Fibroblast of lung (primary cell): ENCODE data around the gene ZBTB40. TPM values are rescaled to one million over a fixed set of nuclear protein-coding genes. Genes with fewer than 3 reads are reported as not detected.

Source experiments
- DNase-seq, 2 donors: peaks; one replicate each; pipeline versions ENCODE4 v3.0.0 to v3.0.0-alpha.2; 2010; ENCODE audit warnings: low read depth in 2 of 2
- H2AFZ ChIP-seq: 2 replicates; pipeline ENCODE4 v1.5.1; 2012; ENCODE audit warnings: low read length, control low read depth, inconsistent platforms
- H3K27ac ChIP-seq: 2 replicates; pipeline ENCODE4 v1.5.1; 2011; ENCODE audit warnings: low read length, control low read depth; ENCODE audit not compliant: insufficient read depth
- H3K27me3 ChIP-seq: 2 replicates; pipeline ENCODE4 v1.5.1; 2011; ENCODE audit warnings: mild to moderate bottlenecking, low read length; ENCODE audit not compliant: control insufficient read depth, insufficient read depth
- H3K36me3 ChIP-seq: 2 replicates; pipeline ENCODE4 v1.5.1; 2011; ENCODE audit warnings: low read length; ENCODE audit not compliant: control insufficient read depth, insufficient read depth
- H3K4me1 ChIP-seq: 2 replicates; pipeline ENCODE4 v1.5.1; 2011; ENCODE audit warnings: low read length; ENCODE audit not compliant: control insufficient read depth, insufficient read depth; ENCODE audit errors: extremely low read depth
- H3K4me2 ChIP-seq: 2 replicates; pipeline ENCODE4 v1.5.1; 2011; ENCODE audit warnings: low read length, control low read depth; ENCODE audit not compliant: insufficient read depth; ENCODE audit errors: extremely low read depth
- H3K4me3 ChIP-seq, 4 experiments: fragments of 200-600 bp in 1 of 4; sonication (generic) in 1 of 4; replicated peaks in 1 of 4; 2 replicates each; pipeline ENCODE4 v1.5.1; 2011 to 2016; ENCODE audit warnings: low read length in 4 of 4, low read depth in 3 of 4, mild to moderate bottlenecking in 3 of 4, control low read depth in 2 of 4, inconsistent platforms in 1 of 4, mixed read lengths in 1 of 4; ENCODE audit not compliant: insufficient read depth in 1 of 4; ENCODE audit errors: control extremely low read depth in 1 of 4
- H3K79me2 ChIP-seq: 2 replicates; pipeline ENCODE4 v1.5.1; 2012; ENCODE audit warnings: mild to moderate bottlenecking, low read length, inconsistent platforms; ENCODE audit not compliant: control insufficient read depth, insufficient read depth
- H3K9ac ChIP-seq: 2 replicates; pipeline ENCODE4 v1.5.1; 2011; ENCODE audit warnings: mild to moderate bottlenecking, low read length, control low read depth; ENCODE audit not compliant: insufficient read depth
- H3K9me3 ChIP-seq: 2 replicates; pipeline ENCODE4 v1.5.1; 2012; ENCODE audit warnings: low read depth, low read length; ENCODE audit not compliant: control insufficient read depth, insufficient read depth
- H4K20me1 ChIP-seq: 2 replicates; pipeline ENCODE4 v1.5.1; 2011; ENCODE audit warnings: low read length; ENCODE audit not compliant: control insufficient read depth, insufficient read depth; ENCODE audit errors: extremely low read depth
- EZH2 ChIP-seq: IDR thresholded peaks from 2 replicates; pipeline ENCODE4 v1.5.1; 2012; ENCODE audit warnings: low read length, control low read depth, mild to moderate bottlenecking; ENCODE audit errors: missing control alignments
- polyA plus RNA-seq, 2 donors: library from polyadenylated mRNA; depleted of rRNA in 1 of 2; stranded (reverse) in 1 of 2; unstranded in 1 of 2; fragments of >200 nt; gene quantifications; 2 replicates each; pipeline ENCODE4 v1.2.1, GENCODE V29; 2011 to 2012; ENCODE audit warnings: missing spikeins in 1 of 2
- total RNA-seq: library from RNA; depleted of rRNA; stranded (reverse); fragments of >200 nt; gene quantifications from 2 replicates; pipeline ENCODE4 v1.2.1, GENCODE V29; 2014
- TF ChIP-seq, protein P1 (sequence below), 2 donors: IDR thresholded peaks in 1 of 2; conservative IDR thresholded peaks in 1 of 2; 1 replicate in 1 of 2; 2 replicates in 1 of 2; pipeline ENCODE4 v1.5.1; 2011 to 2012; ENCODE audit warnings: low read length in 2 of 2, control low read depth in 1 of 2, inconsistent platforms in 1 of 2, low read depth in 1 of 2, mild to moderate bottlenecking in 1 of 2

ZBTB40 gene
- total and polyA plus RNA-seq, 2 donors (not counting 1 experiment from before 2014, with no cell fraction given): 3.4 to 12.4 TPM

DNA sequence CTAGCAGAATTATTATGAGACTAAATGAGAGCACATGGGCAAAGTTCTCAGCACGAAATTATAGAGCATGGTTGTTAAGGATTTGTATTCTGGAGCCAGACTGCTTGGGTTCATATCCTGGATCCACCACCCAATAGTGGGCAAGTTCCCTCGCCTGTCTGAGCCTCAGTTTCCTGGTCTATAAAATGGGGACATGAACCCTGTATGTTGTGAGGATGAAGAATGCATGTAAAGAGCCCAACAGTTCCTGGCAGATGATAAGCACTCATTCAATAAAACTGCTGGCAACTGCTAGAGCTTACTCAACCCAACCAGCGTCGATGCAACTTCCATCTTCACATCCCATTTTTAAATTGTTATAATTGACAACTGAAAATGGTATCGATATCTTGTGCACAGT is 47.2 kb upstream of the ZBTB40 start:
- DNase-seq: no peak
- Histone ChIP-seq H3K36me3 (no peaks in the 10 kb centered on the region), H3K4me1 (no peaks in the 10 kb centered on the region), H4K20me1 (no peaks in the 10 kb centered on the region), H3K9me3 (no peaks in the 10 kb centered on the region), H3K27me3 (peaks cover 13% of the 10 kb centered on the region), H3K4me2 (no peak overlapping the region), H3K27ac (no peak overlapping the region), H2AFZ (no peak overlapping the region), H3K4me3 (no peak overlapping the region), H3K79me2 (no peaks in the 10 kb centered on the region), H3K9ac (no peak overlapping the region)
- TF ChIP-seq EZH2: no peak
- TF ChIP-seq, protein P1, sequence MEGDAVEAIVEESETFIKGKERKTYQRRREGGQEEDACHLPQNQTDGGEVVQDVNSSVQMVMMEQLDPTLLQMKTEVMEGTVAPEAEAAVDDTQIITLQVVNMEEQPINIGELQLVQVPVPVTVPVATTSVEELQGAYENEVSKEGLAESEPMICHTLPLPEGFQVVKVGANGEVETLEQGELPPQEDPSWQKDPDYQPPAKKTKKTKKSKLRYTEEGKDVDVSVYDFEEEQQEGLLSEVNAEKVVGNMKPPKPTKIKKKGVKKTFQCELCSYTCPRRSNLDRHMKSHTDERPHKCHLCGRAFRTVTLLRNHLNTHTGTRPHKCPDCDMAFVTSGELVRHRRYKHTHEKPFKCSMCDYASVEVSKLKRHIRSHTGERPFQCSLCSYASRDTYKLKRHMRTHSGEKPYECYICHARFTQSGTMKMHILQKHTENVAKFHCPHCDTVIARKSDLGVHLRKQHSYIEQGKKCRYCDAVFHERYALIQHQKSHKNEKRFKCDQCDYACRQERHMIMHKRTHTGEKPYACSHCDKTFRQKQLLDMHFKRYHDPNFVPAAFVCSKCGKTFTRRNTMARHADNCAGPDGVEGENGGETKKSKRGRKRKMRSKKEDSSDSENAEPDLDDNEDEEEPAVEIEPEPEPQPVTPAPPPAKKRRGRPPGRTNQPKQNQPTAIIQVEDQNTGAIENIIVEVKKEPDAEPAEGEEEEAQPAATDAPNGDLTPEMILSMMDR (conservative IDR thresholded peaks at IDR 0.05 in 1 of 2, IDR thresholded peaks at IDR 0.05 in 1 of 2; ENCODE audit: low read depth in 1 of 2, low read length in 2 of 2): no peak

DNA sequence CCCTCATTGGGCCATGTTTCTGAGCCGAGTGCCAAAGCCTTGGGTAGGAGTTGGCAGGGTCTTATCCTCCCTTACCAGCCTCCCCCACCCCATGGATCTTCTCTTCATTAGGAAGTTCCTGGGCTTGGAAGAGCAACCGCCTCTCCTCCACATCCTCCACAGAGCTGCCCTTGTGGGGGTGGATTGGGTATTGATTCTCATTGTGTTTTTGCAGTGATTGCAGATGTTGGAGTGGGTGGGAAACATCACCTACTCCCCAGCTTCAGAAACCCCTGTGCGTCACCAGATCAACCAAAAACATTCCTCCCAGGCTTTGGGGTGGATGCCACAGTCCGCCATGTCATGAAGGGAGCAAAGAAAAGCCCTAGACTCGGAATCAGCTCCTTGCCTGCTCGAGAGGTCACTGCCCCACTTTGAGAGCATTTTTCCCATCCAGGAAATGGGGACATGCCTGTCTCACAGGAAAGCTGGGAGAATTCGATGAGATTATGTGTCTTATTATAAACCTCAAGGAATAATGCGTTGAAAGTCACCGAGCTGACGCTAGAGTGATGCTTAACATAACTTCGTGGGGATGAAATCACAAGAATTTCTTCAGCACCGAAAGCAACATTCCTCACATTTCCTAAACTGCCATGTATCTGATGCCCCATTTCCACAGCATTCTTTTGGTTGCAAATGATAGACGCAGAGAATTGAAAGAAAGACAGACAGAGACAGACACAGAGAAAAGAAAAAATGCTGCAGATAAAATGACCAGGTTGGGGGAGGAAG is 44.7 kb upstream of the ZBTB40 start:
- Histone ChIP-seq H4K20me1 (no peaks in the 10 kb centered on the region), H3K36me3 (no peaks in the 10 kb centered on the region), H3K4me1 (no peaks in the 10 kb centered on the region), H3K79me2 (no peaks in the 10 kb centered on the region), H3K27ac (no peak overlapping the region), H3K27me3 (peaks cover 5% of the 10 kb centered on the region), H3K4me2 (no peak overlapping the region), H2AFZ (no peak overlapping the region), H3K4me3 (no peak overlapping the region), H3K9ac (no peak overlapping the region), H3K9me3 (no peaks in the 10 kb centered on the region)
- no peak for DNase-seq
- TF ChIP-seq, protein P1 (conservative IDR thresholded peaks at IDR 0.05 in 1 of 2, IDR thresholded peaks at IDR 0.05 in 1 of 2; ENCODE audit: low read depth in 1 of 2, low read length in 2 of 2): no peak
- TF ChIP-seq EZH2: no peak

DNA sequence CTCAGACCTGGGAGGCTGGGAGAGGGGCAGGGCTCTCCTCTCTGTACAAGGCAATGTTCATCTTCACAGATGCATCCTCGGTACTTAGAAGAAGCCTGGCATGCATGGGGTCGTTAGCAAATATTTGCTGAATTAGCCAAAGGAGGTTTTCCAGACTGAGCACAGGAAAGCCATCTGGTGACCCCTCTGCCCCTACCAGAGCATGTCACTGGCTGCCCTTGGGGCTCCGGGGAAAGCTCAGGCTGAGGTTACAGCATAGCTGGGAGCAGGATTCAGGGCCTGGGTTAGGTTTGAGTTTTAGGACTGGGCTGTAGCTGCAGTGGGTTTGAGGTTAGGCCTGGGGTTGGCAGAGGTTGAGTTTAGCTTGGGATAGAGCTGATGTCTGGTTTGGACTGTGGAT is 43.4 kb upstream of the ZBTB40 start:
- Histone ChIP-seq H3K4me1 (peaks cover 2% of the 10 kb centered on the region), H3K9ac (no peak overlapping the region), H3K36me3 (no peaks in the 10 kb centered on the region), H3K9me3 (no peaks in the 10 kb centered on the region), H3K4me2 (no peak overlapping the region), H2AFZ (no peak overlapping the region), H4K20me1 (no peaks in the 10 kb centered on the region), H3K27me3 (peaks cover 2% of the 10 kb centered on the region), H3K4me3 (no peak overlapping the region), H3K27ac (no peak overlapping the region), H3K79me2 (no peaks in the 10 kb centered on the region)
- DNase-seq: no peak
- TF ChIP-seq, protein P1 (conservative IDR thresholded peaks at IDR 0.05 in 1 of 2, IDR thresholded peaks at IDR 0.05 in 1 of 2; ENCODE audit: low read depth in 1 of 2, low read length in 2 of 2): no peak
- TF ChIP-seq EZH2: no peak
